ENCODE results near the gene NETO2.
"Not testable (repeated sequence)": the region's sequence is repeated elsewhere in the genome, so short reads cannot be mapped to it uniquely, and the experiment has no call there.

The NETO2 gene

DNA sequence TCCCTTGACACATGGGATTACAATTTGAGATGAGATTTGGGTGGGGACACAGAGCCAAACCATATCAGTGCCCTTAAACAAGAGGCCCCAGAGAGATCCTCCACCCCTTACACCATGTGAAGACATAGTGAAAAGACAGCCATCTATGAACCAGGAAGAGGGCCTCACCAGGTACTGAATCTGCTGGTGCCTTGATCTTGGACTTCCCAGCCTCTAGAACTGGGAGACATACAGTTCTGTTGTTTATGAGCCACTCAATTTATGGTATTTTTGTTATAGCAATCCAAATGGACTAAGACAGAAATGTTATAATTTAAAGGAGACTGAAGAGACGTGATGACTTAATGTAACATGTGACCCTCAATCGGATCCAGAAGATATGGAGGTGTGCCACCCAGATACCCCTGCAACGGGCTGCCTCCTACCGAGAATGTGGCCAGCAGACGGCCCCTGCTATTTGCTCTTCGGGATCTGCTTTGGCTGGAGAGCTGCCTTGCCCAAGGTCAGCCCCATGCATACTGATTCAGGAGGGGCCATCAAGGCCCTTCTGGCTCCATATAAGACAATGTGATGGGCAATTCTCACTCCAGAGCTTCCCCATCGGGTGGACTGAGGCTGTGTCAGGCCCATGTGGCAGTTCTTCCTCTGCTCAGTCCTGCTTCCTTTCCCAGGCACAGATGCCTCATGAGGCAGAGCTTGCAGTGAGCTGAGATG, 80.6 kb downstream of the NETO2 start:
- no peak for DNase-seq

DNA sequence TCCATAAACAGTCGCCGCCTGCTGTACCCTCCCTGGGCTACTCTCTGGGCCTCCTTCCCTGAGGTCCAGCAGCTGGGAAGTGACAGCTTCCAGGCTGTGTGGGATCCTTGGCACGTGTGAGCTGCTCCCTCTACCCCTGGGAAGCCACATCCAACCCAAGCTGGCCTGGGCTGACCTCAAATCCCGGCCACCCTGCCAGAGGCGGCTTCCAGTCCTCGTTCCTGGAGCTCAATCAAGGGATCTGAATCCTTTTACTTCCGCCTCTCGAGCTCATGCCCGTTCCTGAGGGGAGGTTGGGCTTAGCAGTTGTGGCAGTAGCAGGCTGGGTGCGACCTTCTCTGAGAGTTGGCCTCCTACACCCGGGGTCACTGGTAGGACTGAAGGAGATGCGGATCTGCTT, 82.5 kb downstream of the NETO2 start:
- no peak for DNase-seq

DNA sequence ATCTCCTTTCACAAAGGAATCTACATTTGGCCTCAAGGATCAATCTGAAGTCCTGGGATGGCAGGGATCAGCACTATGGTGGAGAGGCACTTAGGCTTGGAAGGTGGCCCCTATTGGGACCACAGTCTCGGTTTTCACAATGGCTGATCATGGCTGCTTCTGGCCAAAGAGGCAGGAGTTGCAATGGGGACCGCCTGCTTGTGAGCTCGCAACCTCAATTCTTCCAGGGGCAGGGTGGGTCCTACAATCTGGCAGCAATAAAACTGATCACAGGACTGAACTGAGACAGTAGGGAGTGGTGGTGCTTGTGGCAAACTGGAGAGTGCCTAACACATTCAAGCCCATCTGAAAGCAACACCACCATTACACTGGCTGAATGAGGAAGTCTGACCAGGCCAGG, 83.1 kb downstream of the NETO2 start:
- no peak for DNase-seq

DNA sequence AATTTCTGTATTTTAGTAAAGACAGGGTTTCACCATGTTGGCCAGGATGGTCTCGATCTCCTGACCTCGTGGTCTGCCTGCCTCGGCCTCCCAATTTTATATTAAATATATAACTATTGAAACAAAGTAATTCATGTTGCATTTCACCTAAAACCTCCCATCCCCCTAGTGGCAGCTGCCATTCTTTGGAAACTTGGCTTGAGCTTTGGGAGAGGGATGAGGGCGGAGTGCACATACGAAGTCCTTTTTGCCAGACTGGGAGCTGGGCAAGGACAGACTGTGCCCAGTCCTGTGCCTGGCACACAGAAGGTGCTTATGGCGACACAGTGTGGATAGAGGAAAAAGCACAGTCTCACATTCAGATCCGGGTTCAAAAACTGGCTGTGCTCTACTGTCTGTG, 83.8 kb downstream of the NETO2 start:
- no peak for DNase-seq

DNA sequence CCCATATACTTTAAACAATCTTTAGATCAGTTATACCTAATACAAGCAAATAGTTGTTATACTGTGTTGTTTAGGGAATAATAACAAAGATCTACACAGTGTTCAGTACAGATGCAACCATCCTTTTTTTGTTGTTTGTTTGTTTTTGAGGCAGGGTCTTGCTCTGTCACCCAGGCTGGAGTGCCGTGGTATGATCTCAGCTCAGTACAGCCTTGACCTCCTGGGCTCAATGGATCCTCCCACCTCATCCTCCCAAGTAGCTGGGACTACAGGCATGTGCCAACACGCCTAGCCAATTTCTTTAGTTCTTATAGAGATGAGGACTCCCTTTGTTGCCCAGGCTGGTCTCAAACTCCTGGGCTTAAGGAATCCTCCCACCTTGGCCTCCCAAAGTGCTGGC, 84.6 kb downstream of the NETO2 start:
- not testable (repeated sequence) for DNase-seq

DNA sequence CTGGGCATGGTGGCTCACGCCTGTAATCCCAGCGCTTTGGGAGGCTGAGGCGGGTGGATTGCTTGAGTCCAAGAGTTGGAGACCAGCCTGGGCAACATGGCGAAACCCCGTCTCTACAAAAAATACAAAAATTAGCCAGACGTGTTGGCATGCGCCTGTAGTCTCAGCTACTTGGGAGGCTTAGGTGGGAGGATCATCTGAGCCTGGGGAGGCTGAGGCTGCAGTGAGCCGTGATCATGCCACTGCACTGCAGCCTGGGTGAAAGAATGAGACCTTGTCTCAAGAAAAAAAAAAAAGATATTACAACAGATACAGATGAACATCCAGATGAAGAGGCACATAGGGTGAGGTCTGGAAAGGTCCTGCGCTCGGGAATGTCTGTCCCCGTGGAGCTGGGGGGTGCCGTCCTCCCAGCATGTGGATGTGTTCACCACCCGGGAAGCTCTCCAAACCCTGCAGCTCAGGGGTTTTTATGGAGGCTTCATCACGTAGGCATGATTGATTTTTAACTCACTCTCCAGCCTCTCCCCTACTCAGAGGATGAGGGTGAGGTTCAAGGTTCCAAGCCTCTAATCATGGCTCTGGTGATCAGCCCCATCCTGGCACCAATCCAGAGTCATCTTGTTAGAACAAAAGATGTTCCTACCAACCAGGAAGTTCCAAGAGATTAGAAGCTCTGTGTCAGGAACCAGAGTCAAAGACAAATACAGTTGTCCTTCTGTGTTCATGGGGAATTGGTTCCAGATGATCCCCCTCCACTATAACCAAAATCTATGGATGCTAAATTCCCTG, 85.3 kb downstream of the NETO2 start:
- no peak for DNase-seq

DNA sequence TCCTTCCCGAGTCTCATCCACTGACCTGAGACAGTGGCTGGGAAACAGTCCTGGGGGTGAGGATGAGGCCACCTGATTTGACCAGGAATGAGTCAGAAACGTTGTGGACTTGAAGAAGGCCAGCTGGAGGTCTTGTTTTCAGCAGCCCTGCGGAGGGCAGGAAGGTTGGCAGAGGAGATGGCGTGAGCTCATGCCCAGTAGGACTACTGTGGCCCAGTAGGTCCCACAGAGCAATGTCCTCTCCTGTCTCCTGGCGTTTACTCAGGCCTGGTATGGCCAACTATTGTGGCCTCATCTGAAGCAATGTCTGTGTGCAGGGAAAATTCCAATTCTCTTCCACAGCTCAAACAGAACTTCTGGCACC, 86.1 kb downstream of the NETO2 start:
- DNase-seq = no peak

DNA sequence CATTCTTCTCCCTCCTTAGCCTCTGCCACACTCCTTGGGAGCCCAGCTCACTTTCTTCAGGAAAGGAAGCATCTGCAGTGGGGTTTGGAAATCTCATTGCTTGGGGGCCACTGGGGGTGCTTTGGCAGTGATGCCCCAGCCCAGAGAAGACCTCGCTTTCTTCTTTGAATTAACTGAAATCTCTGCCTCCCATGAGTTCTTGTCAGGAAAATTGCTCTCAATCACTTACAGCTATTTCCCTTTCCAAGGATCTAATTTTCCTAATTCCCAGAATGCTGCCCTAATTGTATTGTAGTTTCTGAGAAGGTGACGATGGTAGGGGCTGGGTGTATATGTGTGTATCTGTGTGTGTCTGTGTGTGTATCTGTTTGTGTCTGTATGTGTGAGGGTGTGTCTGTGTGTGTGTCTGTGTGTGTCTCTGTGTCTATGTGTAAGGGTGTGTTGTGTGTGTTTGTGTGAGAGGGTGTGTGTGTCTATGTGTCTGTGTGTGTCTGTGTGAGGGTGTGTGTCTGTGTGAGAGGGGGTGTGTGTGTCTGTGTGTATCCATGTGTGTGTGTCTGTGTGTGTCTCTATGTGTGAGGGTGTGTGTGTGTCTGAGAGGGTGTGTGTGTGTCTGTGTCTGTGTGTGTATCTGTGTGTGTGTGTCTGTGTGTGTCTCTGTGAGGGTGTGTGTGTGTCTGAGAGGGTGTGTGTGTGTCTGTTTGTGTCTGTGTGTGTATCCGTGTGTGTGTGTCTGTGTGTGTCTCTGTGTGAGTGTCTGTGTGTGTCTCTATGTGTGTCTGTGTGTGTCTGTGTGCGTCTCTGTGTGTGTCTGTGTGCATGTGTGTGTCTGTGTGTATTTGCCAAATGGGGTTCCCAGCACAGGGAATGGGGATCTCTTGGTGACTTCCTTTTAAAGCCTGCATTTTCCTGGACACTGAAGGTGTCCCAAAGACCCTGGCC, 86.8 kb downstream of the NETO2 start:
- no peak for DNase-seq

DNA sequence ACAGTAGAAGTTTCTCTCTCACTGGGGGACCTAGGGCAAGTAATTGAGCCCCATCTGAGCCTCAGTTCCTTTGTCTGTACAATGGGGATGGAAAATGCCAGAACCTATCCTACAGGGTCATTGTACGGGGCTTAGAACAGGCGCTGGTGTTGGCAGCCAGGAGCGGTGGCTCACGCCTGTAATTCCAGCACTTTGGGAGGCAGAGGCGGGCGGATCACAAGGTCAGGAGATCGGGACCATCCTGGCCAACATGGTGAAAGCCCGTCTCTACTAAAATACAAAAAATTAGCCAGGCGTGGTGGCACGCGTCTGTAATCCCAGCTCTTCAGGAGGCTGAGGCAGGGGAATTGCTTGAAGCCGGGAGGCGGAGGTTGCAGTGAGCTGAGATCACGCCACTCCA, 87.7 kb downstream of the NETO2 start:
- not testable (repeated sequence) for DNase-seq

DNA sequence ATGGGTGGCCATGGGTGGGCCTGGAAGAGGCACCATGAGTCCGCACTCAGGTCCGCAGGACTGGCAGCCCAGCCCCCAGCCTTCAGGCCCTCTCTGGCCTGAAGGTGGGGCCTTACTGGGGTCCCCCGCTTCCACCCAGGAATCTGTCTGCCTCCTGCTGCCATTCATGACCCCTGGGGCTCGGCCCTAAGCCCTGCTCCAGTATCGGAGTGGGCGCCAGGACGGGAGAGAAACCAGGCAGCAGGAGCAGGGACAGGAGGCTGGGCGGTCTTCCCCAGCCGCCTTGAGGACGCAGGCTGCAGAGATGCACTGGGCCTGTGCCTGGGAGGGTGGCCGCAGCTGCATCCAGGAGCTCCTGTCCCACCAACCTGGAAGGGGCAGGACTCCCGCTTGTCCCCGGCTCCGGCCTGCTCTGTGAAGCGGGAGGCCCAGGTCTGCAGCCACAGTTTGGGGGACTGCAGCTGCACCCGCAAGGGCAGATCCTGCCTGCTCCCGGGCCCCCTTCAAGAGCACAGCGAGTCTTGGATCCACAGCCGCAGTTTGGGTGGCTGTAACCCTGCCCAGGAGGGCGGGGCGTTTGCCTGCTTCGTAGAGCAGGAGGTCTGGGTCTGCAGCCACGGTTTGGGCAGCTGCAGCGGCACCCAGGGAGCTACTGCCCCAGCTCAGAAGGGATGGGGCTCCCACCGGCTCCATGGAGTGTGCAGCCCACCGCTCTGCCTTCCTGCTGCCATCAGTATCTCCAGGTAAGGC, 88.4 kb downstream of the NETO2 start:
- DNase-seq = no peak

DNA sequence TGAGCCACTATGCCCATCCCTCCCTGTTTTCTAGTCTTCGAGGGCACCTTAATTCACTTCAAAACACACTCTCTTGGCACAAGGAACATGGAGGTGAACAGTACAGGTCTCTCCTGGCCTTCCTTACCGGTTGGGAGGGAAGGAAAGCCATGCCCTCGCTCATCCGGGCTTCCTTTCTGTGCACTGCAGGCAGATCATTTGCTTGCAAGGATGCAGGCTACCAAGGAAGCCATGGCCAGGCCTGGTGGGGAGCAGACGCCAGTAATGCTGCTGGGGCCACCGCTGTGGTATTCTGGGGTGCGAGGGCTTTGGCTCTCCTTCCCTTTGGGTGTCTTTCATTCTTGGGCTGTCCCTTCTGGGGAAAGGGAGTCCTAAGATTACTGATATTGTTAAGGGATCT, 89.4 kb downstream of the NETO2 start:
- DNase-seq = no peak

DNA sequence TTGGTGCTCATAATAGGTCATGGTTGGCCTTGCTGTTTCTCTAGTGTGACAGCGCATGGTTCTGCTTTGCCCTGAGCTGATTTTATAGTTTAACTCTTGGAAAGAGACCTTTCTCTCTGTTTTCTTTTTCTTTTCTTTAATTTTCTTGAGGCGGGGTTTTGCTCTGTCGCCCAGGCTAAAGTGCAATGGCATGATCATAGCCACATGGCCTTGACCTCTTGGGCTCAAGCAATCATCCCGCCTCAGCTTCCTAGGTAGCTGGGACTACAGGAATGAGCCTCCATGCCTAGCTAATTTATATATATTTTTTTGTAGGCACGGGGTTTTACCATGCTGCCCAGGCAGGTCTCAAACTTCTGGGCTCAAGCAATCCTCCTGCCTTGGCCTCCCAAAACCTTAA, 89.8 kb downstream of the NETO2 start:
- no peak for DNase-seq

DNA sequence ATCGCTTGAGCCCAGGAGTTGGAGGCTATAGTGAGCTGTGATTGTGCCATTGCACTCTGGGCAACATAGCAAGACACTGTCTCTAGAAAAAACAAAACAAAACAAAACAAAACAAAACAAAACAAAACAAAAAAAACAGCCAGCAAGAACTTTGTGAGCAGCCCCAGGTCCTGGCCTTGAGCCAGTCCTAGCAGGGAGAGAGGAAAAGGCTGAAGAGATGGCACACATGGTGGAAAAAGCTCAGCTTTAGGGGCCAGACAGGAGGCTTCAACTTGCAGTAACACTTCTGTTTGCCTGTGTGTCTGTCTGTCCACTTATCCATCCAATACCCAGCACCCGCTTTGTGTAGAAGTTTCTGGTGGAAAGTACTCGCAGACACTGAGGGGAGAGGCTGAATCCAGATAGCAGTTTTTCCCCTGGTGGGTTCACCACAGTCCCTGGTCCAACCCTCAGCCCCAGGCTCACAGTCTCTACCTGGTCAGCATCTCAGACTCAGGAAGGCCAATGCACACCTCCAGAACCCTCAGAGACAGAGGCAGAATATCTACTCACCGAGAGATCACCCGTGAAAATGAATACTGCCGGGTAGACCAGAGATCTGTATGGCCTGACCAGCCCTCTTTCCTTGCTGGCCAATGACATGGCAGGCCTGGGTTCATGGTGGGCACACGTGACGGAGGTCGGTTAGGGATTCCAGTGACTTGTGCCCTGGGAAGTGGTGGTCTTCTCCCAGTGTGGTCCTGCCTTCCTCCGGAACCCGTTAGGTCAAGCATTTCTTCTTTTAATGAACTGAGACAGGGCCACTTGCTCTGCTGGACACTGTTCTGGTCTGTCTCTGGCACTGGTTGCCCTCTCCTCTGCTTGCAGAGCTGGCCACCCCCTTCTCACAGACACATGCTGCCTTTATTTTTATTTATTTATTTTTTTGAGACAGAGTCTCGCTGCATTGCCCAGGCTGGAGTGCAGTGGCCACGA, 90.8 kb downstream of the NETO2 start:
- no peak for DNase-seq

DNA sequence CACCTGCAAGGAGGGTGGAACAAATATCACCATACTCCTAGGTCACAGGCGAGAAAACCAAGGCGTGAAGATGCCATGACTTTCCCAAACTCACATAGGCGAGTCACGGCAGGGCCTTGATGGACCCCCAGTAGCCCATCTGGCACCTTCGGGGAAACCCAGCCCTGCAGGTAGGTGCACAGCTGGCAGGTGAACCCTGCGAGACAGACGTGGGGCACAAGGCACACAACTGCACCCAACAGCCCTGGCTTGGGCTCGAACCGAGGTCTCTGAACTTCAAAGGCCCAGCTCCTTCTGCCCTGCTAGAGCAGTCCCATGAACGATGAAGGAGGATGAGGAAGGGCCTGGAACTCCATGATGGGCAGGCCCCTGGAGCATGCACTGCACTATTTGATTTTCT, 92.7 kb downstream of the NETO2 start:
- no peak for DNase-seq

DNA sequence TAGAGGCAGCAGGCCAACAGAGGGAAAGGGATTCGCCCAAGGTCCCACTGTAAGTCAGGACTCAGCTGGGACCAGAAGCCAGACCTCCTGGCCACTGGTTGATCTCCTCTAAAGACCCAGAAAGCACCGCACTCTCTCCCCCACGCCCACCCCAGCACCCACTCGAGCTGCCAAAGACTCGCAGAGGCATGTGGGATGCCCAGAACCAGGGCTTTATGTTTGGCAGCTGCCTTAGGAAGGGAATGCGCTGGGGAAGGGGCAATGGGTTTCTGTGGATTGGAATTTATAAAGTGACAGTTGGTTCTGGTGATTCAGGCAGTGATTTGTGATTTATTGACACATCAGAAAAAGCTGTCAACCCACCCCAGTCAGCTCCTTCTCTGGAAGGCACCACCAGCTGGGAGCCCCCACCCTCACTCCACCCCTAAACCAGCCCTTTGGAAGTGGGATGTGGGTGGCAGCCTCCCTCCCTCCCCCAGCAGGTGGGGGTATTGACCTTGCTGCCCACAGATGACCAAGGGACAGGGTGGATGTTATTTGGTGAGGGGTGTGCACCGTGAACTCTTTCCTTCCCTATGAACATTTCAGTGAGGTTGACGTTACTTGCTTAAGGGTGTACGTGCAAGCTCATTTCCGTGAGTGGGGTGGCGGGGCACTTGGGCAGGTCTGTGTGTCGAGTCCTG, 93.7 kb downstream of the NETO2 start:
- DNase-seq = no peak

DNA sequence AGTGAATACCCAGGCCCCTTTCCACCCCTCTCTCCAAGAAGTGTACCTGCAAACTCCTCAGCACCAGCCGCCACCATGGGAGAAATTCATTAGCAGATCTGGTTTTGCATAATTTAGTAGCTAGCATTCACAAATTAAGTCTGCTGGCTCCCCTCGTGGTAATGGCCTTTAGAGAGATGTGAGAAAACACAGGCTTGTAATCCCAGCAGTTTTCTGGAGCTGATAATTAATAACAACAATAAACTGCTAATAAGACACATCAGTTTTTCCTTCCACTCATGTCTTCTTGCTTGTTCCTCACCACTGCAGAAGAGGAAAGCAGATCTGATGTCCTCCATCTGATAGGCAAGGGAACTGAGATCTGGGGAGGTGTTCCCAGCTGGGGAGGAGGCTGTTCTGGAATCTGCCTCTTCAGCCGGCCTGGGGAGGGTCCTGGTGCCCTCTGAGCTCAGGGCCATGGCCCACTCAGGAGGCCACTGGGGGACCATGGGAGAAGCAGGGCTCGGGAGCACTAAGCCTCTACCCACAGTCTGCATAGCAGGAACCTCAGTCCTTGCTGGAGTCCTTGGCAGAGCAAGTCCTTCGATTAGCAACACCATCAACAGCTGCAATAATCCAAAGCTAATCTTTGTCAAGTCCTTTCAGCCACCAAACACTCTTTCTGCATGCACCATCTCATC, 96.1 kb downstream of the NETO2 start:
- DNase-seq = no peak

DNA sequence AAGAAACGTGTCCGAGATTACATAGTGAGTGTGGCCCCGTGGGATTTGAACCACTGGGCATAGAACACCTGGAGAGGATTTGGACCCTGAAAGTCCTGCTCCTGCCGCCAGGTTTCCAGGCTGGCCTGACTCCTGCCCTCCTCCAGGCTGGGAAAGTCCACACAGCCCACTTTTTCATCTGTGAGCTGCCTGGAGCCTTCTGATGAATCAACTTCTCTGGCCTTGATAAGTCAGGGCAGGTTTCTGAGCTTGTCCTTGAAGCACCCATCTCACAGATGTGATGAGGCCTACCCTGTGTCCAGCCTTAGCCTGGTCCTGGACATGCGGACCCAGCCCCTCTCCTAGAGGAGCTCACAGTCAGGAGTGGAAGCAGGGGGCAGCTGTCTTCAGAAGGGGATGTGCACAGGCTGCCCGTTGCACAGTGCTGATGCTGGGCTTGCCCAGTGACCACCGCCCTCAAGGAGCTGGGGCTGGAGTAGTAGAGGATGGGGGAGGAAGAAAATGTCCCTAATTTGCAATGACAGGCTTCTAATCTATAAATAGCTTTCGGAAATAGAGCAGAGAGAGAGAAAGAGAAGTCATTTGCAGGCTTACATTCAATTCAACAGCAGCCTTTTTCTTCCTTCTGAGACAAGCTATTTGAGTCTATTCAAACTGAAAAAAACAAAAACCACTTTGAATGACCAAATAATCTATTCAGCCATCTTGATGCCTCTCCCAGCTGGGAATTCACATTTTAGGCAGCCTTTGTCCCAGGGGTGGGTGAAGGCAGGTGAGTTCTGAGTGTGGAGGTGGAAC, 96.8 kb downstream of the NETO2 start:
- no peak for DNase-seq

DNA sequence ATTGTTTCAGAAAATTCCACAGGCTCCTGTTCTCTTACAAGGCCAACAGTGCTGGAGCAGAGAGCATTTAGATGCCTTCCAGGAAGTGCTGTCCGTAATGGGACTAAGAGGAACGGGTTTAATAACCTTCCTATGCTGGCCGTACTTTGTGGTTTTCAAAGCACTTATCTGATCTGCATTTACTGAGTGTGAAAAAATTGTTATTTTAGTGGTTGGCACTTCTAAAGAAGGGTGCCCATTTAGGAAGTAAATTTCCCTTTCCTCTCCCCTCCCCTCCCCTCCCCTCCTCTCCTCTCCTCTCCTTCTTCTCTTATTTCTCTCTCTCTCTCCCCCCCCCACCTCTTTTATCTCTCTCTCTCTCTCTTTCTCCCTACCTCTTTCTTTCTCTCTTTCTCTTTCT, 98.3 kb downstream of the NETO2 start:
- no peak for DNase-seq

DNA sequence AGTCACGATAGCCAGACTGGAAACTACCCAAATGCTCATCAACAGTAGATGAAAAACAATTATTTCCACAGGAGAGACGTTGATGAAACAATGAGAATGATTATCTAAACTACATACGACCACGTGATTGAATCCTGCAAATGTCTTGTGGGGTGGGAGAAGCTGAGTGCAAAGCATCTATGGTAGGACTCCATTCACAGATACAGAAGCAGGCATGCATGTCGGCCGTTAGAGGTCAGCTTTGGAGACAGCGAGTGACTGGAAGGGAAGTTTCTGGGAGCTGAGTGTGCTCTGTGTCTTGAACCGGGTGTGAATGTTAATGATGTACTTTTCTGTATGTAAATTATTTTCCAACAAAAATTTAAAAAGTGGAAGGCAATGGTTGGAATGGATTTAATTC, 98.7 kb downstream of the NETO2 start:
- no peak for DNase-seq

All from SHP77 (cell line).